ENCODE measurements around the gene TSNAXIP1.

Gene TSNAXIP1

DNA sequence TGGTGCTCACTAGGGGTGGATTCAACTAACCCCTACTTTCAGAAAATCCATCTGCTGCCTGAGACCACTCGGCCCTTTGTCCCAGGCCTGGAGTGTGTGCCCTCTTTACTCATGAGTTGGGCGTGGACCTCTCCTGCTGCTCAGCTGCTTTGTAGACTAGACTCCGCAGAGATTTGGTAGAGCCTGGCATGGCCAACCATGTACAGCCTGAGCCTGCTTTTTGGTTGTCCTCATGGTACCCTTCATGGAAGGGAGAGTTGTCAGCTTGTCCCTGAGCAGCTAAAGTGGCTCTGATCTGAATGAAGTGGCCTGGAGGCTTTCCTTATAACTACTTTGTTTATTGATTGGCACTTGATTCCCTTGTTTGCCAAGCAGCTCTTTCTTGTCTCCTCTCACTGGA lies 67.7 kb downstream of the TSNAXIP1 start:
- peak overlapping the region; percentile 70 for H3K4me3 ChIP-seq (ENCODE audit: low read depth, low read length)
- TF ChIP-seq, protein P1, sequence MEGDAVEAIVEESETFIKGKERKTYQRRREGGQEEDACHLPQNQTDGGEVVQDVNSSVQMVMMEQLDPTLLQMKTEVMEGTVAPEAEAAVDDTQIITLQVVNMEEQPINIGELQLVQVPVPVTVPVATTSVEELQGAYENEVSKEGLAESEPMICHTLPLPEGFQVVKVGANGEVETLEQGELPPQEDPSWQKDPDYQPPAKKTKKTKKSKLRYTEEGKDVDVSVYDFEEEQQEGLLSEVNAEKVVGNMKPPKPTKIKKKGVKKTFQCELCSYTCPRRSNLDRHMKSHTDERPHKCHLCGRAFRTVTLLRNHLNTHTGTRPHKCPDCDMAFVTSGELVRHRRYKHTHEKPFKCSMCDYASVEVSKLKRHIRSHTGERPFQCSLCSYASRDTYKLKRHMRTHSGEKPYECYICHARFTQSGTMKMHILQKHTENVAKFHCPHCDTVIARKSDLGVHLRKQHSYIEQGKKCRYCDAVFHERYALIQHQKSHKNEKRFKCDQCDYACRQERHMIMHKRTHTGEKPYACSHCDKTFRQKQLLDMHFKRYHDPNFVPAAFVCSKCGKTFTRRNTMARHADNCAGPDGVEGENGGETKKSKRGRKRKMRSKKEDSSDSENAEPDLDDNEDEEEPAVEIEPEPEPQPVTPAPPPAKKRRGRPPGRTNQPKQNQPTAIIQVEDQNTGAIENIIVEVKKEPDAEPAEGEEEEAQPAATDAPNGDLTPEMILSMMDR (IDR thresholded peaks at IDR 0.05; ENCODE audit: low read depth, low read length, missing control alignments) = no peak
- DNase-seq (ENCODE audit: low read depth) = no peak

- no peak for DNase-seq (ENCODE audit: low read depth)
- TF ChIP-seq, protein P1 (IDR thresholded peaks at IDR 0.05; ENCODE audit: low read depth, low read length, missing control alignments) = no peak
- H3K4me3 ChIP-seq (ENCODE audit: low read depth, low read length) = no peak overlapping the region
Observed at GRCh38 chr16:67877064-67877463, 70.4 kb downstream of the TSNAXIP1 start.

Measured in GM12864 (cell line).